GM12892 (cell line): ENCODE data around the gene SMC1A.

Experiments
- POLR2A ChIP-seq: IDR thresholded peaks from 2 replicates; pipeline ENCODE4 v1.6.1; 2011; ENCODE audit warnings: low read depth, low read length, control low read depth
- POLR2AphosphoS5 ChIP-seq: IDR thresholded peaks from 2 replicates; pipeline ENCODE4 v1.6.1; 2011; ENCODE audit warnings: low read depth, low read length, control low read depth
- TAF1 ChIP-seq: IDR thresholded peaks from 2 replicates; pipeline ENCODE4 v1.6.1; 2011; ENCODE audit warnings: low read depth, mild to moderate bottlenecking, control low read depth, low read length, borderline replicate concordance

- TF ChIP-seq TAF1 (no peak), POLR2AphosphoS5 (no peak), POLR2A (no peak)
These were observed 47.5 kb downstream of the SMC1A start for GRCh38 chrX:53374923-53375322.
